Measurements from ENCODE around the gene GREM2. TPM values are rescaled to one million over a fixed set of nuclear protein-coding genes. Genes with fewer than 3 reads are reported as not detected.

Gene GREM2
- total RNA-seq, 1 experiment from 2014 or later = not detected

- Histone ChIP-seq H2BK20ac (ENCODE audit: low read depth, low read length, poor library complexity, severe bottlenecking) (no peak overlapping the region), H3T11ph (ENCODE audit: low read length) (no peak overlapping the region), H2AK5ac (ENCODE audit: insufficient read length, low read length) (no peak overlapping the region), H3K4me2 (ENCODE audit: insufficient read depth, insufficient read length, low read length) (no peak overlapping the region), H3K79me1 (ENCODE audit: insufficient read depth, low read depth, low read length, poor library complexity, severe bottlenecking) (no peaks in the 10 kb centered on the region), H3K4ac (ENCODE audit: low read depth, low read length) (no peak overlapping the region), H2BK120ac (ENCODE audit: low read depth, low read length, poor library complexity, severe bottlenecking) (no peak overlapping the region), H3K27me3 (ENCODE audit: insufficient read depth, low read length) (no peaks in the 10 kb centered on the region; the same call in 1 of the 2 replicates), H3K9ac (ENCODE audit: extremely low read depth, insufficient read length, low read length) (no peak overlapping the region), H3K4me1 (ENCODE audit: insufficient read depth, low read length) (no peaks in the 10 kb centered on the region), H3K56ac (ENCODE audit: insufficient read length, low read depth, low read length) (no peak overlapping the region), H4K91ac (ENCODE audit: insufficient read length, low read depth, low read length) (no peak overlapping the region), H3K27ac (ENCODE audit: insufficient read length, low read depth, low read length) (no peak overlapping the region), H4K5ac (ENCODE audit: insufficient read length, low read depth, low read length) (no peak overlapping the region), H2AFZ (ENCODE audit: low read length) (no peak overlapping the region), H3K23me2 (ENCODE audit: insufficient read length, low read depth, low read length, poor library complexity, severe bottlenecking) (no peaks in the 10 kb centered on the region), H2BK12ac (ENCODE audit: insufficient read length, low read depth, low read length) (no peak overlapping the region), H3K14ac (ENCODE audit: insufficient read depth, low read length) (no peak overlapping the region), H4K8ac (replicated peaks; ENCODE audit: insufficient read length, low read depth, low read length) (no peak overlapping the region), H3K9me3 (ENCODE audit: control insufficient read depth, low read depth, low read length) (no peaks in the 10 kb centered on the region), H3K18ac (ENCODE audit: insufficient read length, low read depth, low read length) (no peak overlapping the region), H4K20me1 (ENCODE audit: control insufficient read depth, insufficient read depth, insufficient read length) (no peaks in the 10 kb centered on the region), H3K79me2 (ENCODE audit: insufficient read depth, low read length) (no peaks in the 10 kb centered on the region), H3K23ac (ENCODE audit: insufficient read length, low read depth, low read length) (no peak overlapping the region), H2BK15ac (ENCODE audit: low read depth, low read length) (no peak overlapping the region), H2BK5ac (ENCODE audit: insufficient read length, low read length) (no peak overlapping the region)
- Mint-ChIP-seq H3K4me3 (no peak overlapping the region), H3K36me3 (ENCODE audit: insufficient read depth in 1 of 3, low read depth in 3 of 3) (no peaks in the 10 kb centered on the region; a peak in 1 of 7 replicates), H3K4me1 (no peaks in the 10 kb centered on the region), H3K27me3 (ENCODE audit: low read depth) (no peaks in the 10 kb centered on the region), H3K9me3 (no peaks in the 10 kb centered on the region), H3K27ac (no peak overlapping the region)
- TF ChIP-seq CTCF (conservative IDR thresholded peaks at IDR 0.05) = no peak
- WGBS (ENCODE audit: extremely low coverage, insufficient read length, low lambda C conversion rate) = no CpG with 5 or more reads among the region's 8 CpGs
- no peak for DNase-seq
Observed at GRCh38 chr1:240652549-240652948, 40.6 kb upstream of the GREM2 start.
